Stimulated activated naive CD8-positive, alpha-beta T cell treated with anti-CD3 and anti-CD28 coated beads, Interleukin-15, Interleukin-2, amounts not matched to agents 100 ng/mL and 50 ng/mL, for 24 hours (primary cell): ENCODE results near the gene SLC44A3.

Experiments used
- H3K27ac Mint-ChIP-seq: one replicate; pipeline ENCODE4 v1.8.0; 2021; ENCODE audit warnings: mild to moderate bottlenecking, mixed read lengths
- H3K27me3 Mint-ChIP-seq: one replicate; pipeline ENCODE4 v1.8.0; 2021; ENCODE audit warnings: mixed read lengths
- H3K36me3 Mint-ChIP-seq: one replicate; pipeline ENCODE4 v1.8.0; 2021; ENCODE audit warnings: low read depth, mixed read lengths
- H3K4me1 Mint-ChIP-seq: one replicate; pipeline ENCODE4 v1.8.0; 2021; ENCODE audit warnings: low read depth, mixed read lengths
- H3K4me3 Mint-ChIP-seq: one replicate; pipeline ENCODE4 v1.8.0; 2021; ENCODE audit warnings: mild to moderate bottlenecking, mixed read lengths
- H3K9me3 Mint-ChIP-seq: one replicate; pipeline ENCODE4 v1.8.0; 2021; ENCODE audit warnings: mixed read lengths

SLC44A3 gene

DNA sequence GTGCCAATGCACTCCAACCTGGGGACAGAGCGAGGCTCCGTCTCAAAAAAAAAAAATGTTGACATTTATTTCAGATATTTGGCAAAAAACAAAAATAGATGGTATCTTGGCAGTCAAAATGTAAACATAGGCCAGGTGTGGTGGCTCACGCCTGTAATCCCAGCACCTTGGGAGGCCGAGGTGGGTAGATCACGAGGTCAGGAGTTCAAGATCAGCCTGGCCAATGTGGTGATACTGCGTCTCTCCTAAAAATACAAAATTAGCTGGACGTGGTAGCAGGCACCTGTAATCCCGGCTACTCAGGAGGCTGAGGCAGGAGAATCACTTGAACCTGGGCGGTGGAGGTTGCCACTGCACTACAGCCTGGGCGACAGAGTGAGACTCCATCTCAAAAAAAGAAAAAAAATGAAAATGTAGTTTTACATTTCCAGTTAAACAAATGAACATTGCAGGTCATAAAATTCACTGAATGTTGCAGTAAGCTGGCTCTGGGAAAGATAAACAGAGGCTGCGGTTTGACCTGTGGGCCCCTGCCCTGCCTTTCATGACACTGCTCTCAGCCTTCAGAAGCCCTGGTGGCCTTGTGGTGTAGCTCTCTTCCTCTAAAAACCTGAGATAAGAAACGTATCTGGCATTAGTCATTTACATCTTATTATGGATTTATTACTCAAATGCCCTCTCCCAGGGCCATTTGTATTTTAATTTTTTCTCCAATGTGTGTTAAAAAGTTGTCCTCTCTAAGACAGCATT, 12.2 kb upstream of the SLC44A3 start:
- Mint-ChIP-seq H3K4me1 (peaks cover 4% of the 10 kb centered on the region), H3K9me3 (no peaks in the 10 kb centered on the region), H3K27me3 (peaks cover 7% of the 10 kb centered on the region), H3K4me3 (no peak overlapping the region), H3K27ac (no peak overlapping the region), H3K36me3 (no peaks in the 10 kb centered on the region)

- Mint-ChIP-seq H3K4me3 (no peak overlapping the region), H3K27ac (no peak overlapping the region), H3K9me3 (peaks cover 2% of the 10 kb centered on the region), H3K27me3 (peaks cover 10% of the 10 kb centered on the region), H3K4me1 (peaks cover 4% of the 10 kb centered on the region), H3K36me3 (no peaks in the 10 kb centered on the region)
These were observed 11.5 kb upstream of the SLC44A3 start for GRCh38 chr1:94808669-94809068.

DNA sequence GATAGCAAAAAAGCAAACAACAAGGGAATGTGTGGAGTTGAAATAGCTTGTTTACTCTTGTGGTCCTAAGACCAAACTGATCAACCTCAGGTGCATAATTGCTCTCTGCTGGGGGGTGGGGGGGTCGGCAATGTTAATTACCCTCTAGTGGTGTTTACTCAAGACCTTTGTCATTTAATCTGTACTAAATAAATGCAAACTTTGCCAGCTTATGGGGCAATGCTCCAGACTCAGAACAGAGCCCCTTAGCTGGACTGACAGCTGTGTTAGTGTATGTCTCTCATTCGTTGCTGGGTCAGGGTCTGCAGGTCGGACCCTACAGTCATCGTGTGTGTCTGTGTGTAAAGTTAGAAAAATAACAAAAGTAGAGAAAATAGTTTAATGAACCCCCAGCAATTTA, 7.2 kb upstream of the SLC44A3 start:
- no peak overlapping the region for H3K27ac Mint-ChIP-seq
- no peaks in the 10 kb centered on the region for H3K4me1 Mint-ChIP-seq
- H3K9me3 Mint-ChIP-seq = peaks cover 6% of the 10 kb centered on the region
- H3K36me3 Mint-ChIP-seq = no peaks in the 10 kb centered on the region
- H3K4me3 Mint-ChIP-seq = no peak overlapping the region
- peaks cover 35% of the 10 kb centered on the region for H3K27me3 Mint-ChIP-seq

GRCh38 chr1:94816030-94816429, 4.1 kb upstream of the SLC44A3 start:
- peaks cover 4% of the 10 kb centered on the region for H3K4me1 Mint-ChIP-seq
- peaks cover 6% of the 10 kb centered on the region for H3K9me3 Mint-ChIP-seq
- H3K27ac Mint-ChIP-seq = no peak overlapping the region
- peaks cover 49% of the 10 kb centered on the region for H3K27me3 Mint-ChIP-seq
- H3K4me3 Mint-ChIP-seq = no peak overlapping the region
- H3K36me3 Mint-ChIP-seq = no peaks in the 10 kb centered on the region

GRCh38 chr1:94817712-94818111, 2.4 kb upstream of the SLC44A3 start:
- Mint-ChIP-seq H3K9me3 (peaks cover 6% of the 10 kb centered on the region), H3K27me3 (peaks cover 63% of the 10 kb centered on the region), H3K27ac (no peak overlapping the region), H3K4me1 (peaks cover 4% of the 10 kb centered on the region), H3K36me3 (no peaks in the 10 kb centered on the region), H3K4me3 (no peak overlapping the region)

DNA sequence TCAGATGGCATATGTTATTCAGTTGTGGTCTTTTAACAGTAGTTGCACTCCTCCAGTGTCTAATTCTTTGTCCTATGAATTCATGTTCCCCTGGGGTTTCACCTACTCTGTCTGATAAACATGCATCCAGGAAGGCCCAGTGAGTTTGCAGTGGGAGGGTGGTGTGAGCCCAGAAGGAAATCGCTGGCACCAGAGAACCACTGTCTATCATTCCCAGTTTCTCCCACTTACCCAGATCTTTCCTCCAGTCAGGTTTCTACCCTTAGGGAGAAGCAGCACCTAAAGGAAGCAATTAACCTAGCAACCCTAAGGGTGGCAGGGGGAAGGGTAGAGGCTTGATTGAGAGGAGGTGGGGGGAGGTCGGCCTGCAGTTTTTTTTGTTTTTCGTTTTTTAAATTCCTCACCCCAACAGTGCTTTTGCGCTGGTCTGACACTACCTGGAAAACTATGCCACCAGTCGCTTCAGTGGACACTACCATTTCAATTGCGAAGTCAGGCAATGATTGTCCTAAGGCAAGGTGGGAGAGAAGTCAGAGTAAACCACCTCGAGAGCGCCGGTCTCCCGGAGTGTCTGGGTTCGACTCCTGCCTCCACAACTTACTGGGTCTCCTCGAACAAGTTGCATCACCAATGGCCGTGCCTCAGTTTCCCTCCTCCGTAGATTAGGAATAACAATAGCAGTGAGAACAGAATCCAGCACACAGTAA, 766 bp upstream of the SLC44A3 start:
- H3K27ac Mint-ChIP-seq = no peak overlapping the region
- H3K4me1 Mint-ChIP-seq = peaks cover 4% of the 10 kb centered on the region
- H3K36me3 Mint-ChIP-seq = no peaks in the 10 kb centered on the region
- H3K4me3 Mint-ChIP-seq = no peak overlapping the region
- no peaks in the 10 kb centered on the region for H3K9me3 Mint-ChIP-seq
- peaks cover 66% of the 10 kb centered on the region for H3K27me3 Mint-ChIP-seq

- no peaks in the 10 kb centered on the region for H3K36me3 Mint-ChIP-seq
- no peak overlapping the region for H3K27ac Mint-ChIP-seq
- H3K4me1 Mint-ChIP-seq = peaks cover 4% of the 10 kb centered on the region
- peak overlapping the region; percentile 50 for H3K4me3 Mint-ChIP-seq
- peaks cover 63% of the 10 kb centered on the region for H3K27me3 Mint-ChIP-seq
- H3K9me3 Mint-ChIP-seq = no peaks in the 10 kb centered on the region
These were observed 779 bp downstream of the SLC44A3 start for GRCh38 chr1:94820936-94821335.

DNA sequence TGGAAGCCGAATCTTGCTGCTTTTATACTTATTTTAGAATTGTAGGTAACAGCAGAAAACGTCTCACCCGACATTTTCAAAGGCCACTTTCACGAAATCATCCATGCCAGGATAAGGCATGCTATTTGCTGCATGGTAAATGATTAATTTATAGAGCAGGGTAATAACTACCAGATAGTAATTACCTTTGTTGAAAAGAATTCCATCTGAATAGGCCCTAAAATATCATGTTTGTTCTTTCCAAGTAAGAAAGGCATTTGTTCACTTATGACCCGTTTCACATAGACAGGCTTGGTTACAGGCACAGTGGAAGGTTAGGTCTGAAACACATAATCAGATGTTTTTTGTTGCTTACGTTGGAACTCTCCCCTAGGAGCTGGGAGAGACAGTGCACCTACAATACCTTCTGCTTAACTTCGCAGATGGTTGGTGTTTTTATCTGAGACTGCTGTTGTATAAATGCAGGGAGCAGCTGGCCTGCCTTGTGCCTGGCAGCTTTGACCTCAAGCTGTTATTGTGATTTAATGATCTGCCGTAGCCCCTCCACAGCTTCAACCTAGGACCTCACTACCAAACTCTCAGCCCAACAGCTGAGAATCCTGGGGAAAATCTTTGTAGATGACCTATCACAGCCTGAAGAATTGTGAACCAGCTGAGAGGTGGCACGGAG, 1.6 kb downstream of the SLC44A3 start:
- no peak overlapping the region for H3K4me3 Mint-ChIP-seq
- H3K36me3 Mint-ChIP-seq = no peaks in the 10 kb centered on the region
- peaks cover 4% of the 10 kb centered on the region for H3K4me1 Mint-ChIP-seq
- no peaks in the 10 kb centered on the region for H3K9me3 Mint-ChIP-seq
- H3K27me3 Mint-ChIP-seq = peaks cover 63% of the 10 kb centered on the region
- no peak overlapping the region for H3K27ac Mint-ChIP-seq

DNA sequence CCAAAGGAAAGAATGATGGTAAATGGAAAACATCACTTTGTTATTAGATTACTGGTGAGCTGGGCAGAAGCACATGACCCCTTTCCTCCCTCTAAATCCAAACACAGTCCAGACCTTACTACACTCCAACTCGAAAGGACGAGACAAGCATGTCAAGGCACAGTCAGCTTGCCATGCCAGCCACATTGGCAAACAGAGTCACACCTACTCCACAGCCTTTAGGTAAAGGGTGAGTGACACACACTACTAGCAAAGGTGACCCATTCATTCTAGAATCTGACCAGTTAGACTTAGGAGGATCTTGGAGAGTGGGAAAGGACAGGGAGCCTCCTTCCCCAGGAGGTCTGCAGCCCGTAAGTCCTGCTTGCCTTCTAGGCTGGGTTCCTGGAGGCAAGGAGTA, 3.0 kb downstream of the SLC44A3 start:
- H3K4me3 Mint-ChIP-seq = no peak overlapping the region

GRCh38 chr1:94825936-94826335, 5.8 kb downstream of the SLC44A3 start:
- no peaks in the 10 kb centered on the region for H3K9me3 Mint-ChIP-seq
- H3K4me3 Mint-ChIP-seq = no peak overlapping the region
- peaks cover 47% of the 10 kb centered on the region for H3K27me3 Mint-ChIP-seq
- no peaks in the 10 kb centered on the region for H3K4me1 Mint-ChIP-seq
- H3K27ac Mint-ChIP-seq = no peak overlapping the region
- H3K36me3 Mint-ChIP-seq = no peaks in the 10 kb centered on the region

More for the DNA sequence above, 3.0 kb downstream of the SLC44A3 start:
- H3K36me3 Mint-ChIP-seq = no peaks in the 10 kb centered on the region
- H3K27me3 Mint-ChIP-seq = peaks cover 57% of the 10 kb centered on the region
- H3K4me1 Mint-ChIP-seq = peaks cover 4% of the 10 kb centered on the region
- H3K27ac Mint-ChIP-seq = no peak overlapping the region
- no peaks in the 10 kb centered on the region for H3K9me3 Mint-ChIP-seq

DNA sequence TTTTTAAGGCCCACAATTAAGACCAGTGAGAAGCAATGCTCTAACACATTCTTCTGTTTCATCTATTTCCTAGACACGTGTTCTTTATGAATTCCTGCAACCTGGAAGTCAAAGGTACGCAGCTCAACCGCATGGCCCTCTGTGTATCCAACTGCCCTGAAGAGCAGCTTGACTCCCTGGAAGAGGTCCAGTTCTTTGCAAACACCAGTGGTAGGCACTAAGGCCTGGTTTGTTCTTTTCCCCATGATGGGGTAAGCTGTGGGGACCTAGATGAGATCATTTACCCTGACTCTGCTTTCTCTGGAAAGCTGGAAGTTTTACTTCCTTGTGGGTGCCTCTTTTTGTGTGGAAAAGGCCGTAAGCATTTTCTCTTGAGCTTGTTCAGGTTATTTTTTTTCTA, 7.3 kb downstream of the SLC44A3 start:
- Mint-ChIP-seq H3K36me3 (no peaks in the 10 kb centered on the region), H3K4me1 (no peaks in the 10 kb centered on the region), H3K4me3 (no peak overlapping the region), H3K27me3 (peaks cover 34% of the 10 kb centered on the region), H3K9me3 (no peaks in the 10 kb centered on the region), H3K27ac (no peak overlapping the region)

GRCh38 chr1:94828251-94828650, 8.1 kb downstream of the SLC44A3 start:
- Mint-ChIP-seq H3K4me3 (no peak overlapping the region), H3K27ac (no peak overlapping the region), H3K9me3 (no peaks in the 10 kb centered on the region), H3K27me3 (peaks cover 26% of the 10 kb centered on the region), H3K36me3 (no peaks in the 10 kb centered on the region), H3K4me1 (no peaks in the 10 kb centered on the region)

GRCh38 chr1:94831641-94832040, 11.5 kb downstream of the SLC44A3 start:
- no peaks in the 10 kb centered on the region for H3K9me3 Mint-ChIP-seq
- no peaks in the 10 kb centered on the region for H3K4me1 Mint-ChIP-seq
- no peak overlapping the region for H3K27ac Mint-ChIP-seq
- H3K36me3 Mint-ChIP-seq = no peaks in the 10 kb centered on the region
- H3K4me3 Mint-ChIP-seq = no peak overlapping the region
- peaks cover 11% of the 10 kb centered on the region for H3K27me3 Mint-ChIP-seq

- H3K27ac Mint-ChIP-seq = no peak overlapping the region
These were observed 12.3 kb downstream of the SLC44A3 start for GRCh38 chr1:94832446-94832845.

GRCh38 chr1:94832931-94833585, 12.9 kb downstream of the SLC44A3 start:
- Mint-ChIP-seq H3K27ac (no peak overlapping the region), H3K36me3 (no peaks in the 10 kb centered on the region), H3K9me3 (no peaks in the 10 kb centered on the region), H3K4me3 (no peak overlapping the region), H3K4me1 (no peaks in the 10 kb centered on the region), H3K27me3 (peaks cover 6% of the 10 kb centered on the region)

More at GRCh38 chr1:94832446-94832845, 12.3 kb downstream of the SLC44A3 start:
- Mint-ChIP-seq H3K9me3 (no peaks in the 10 kb centered on the region), H3K27me3 (peaks cover 8% of the 10 kb centered on the region), H3K4me3 (no peak overlapping the region), H3K36me3 (no peaks in the 10 kb centered on the region), H3K4me1 (no peaks in the 10 kb centered on the region)
